ENCODE data around the gene OR2T33.

- TF ChIP-seq CTCF (IDR thresholded peaks at IDR 0.05; ENCODE audit: low read length), result no peak
- TF ChIP-seq EZH2 (IDR thresholded peaks at IDR 0.05; ENCODE audit: borderline replicate concordance, low read length), result no peak
These were observed 52.2 kb downstream of the OR2T33 start for GRCh38 chr1:248225537-248225936.
